GM12878 (cell line): ENCODE measurements around the gene CDC6. TPM values are rescaled to one million over a fixed set of nuclear protein-coding genes. Genes with fewer than 3 reads are reported as not detected.

Experiments used
- ATAC-seq: fragments of 200-7000 bp; cut with Tn5 transposase; 3 replicates; pipeline ENCODE4 v1.9.1; 2020; ENCODE audit warnings: mild to moderate bottlenecking, moderate library complexity
- BruUV-seq: library from RNA; stranded (reverse); fragments of 400-500 nt; replicated peaks from 2 replicates; lab custom pipeline; 2021; lab: Mats Ljungman, UMichigan
- CTCF ChIA-PET: fragments of 300-600 bp; sonication (Branson Sonifier 250); formaldehyde crosslinking; extraction: SDS; loops from one replicate; lab custom pipeline; 2021; ENCODE audit warnings: inconsistent platforms; lab: Yijun Ruan, JAX
- POLR2A ChIA-PET: fragments of 350-600 bp; formaldehyde crosslinking; extraction: SDS; loops from one replicate; lab custom pipeline; 2021; ENCODE audit warnings: inconsistent platforms; lab: Charles Lee
- RAD21 ChIA-PET: fragments of 300-600 bp; sonication (Branson Sonifier 250); formaldehyde crosslinking; loops from one replicate; lab custom pipeline; 2023; ENCODE audit warnings: antibody characterized with exemption; ENCODE audit not compliant: unreplicated experiment; lab: Charles Lee
- SMC1A ChIA-PET: fragments of 300-600 bp; sonication (Branson Sonifier 250); formaldehyde crosslinking; loops from one replicate; lab custom pipeline; 2023; ENCODE audit not compliant: unreplicated experiment, uncharacterized antibody; lab: Charles Lee
- DNase-seq: peaks from one replicate; pipeline ENCODE4 v3.0.0-alpha.2; 2011; ENCODE audit warnings: low read depth, low spot score
- FAIRE-seq: peaks from 3 replicates; lab custom pipeline; 2011; peaks lifted over from hg19 to GRCh38; lab: Jason Lieb, UNC
- H2AFZ ChIP-seq: 2 replicates; pipeline ENCODE4 v1.6.0; 2011; ENCODE audit warnings: low read depth, low read length, control low read depth; ENCODE audit not compliant: control insufficient read depth
- H3K27ac ChIP-seq: 2 replicates; pipeline ENCODE4 v1.5.1; 2011; ENCODE audit warnings: control low read depth; ENCODE audit not compliant: control insufficient read depth, insufficient read depth
- H3K27me3 ChIP-seq, 2 experiments: replicated peaks in 1 of 2; 2 replicates each; pipeline versions ENCODE4 v1.6.0 to v1.6.1; 2011; ENCODE audit warnings: low read length in 1 of 2; ENCODE audit not compliant: control insufficient read depth in 2 of 2, insufficient read depth in 2 of 2
- H3K36me3 ChIP-seq, 2 experiments: 2 replicates each; pipeline ENCODE4 v1.5.1; 2011; ENCODE audit warnings: low read length in 1 of 2; ENCODE audit not compliant: control insufficient read depth in 2 of 2, insufficient read depth in 2 of 2
- H3K4me1 ChIP-seq: 2 replicates; pipeline ENCODE4 v1.6.1; 2011; ENCODE audit warnings: mild to moderate bottlenecking, low read length, moderate library complexity, mixed read lengths; ENCODE audit not compliant: control insufficient read depth, insufficient read depth
- H3K4me2 ChIP-seq: 2 replicates; pipeline ENCODE4 v1.6.0; 2011; ENCODE audit warnings: control low read depth; ENCODE audit not compliant: control insufficient read depth, insufficient read depth
- H3K4me3 ChIP-seq: fragments of 200-600 bp; sonication (generic); 2 replicates; pipeline ENCODE4 v1.5.1; 2016
- H3K79me2 ChIP-seq: 2 replicates; pipeline ENCODE4 v1.6.0; 2011; ENCODE audit warnings: low read length; ENCODE audit not compliant: control insufficient read depth, insufficient read depth
- H3K9ac ChIP-seq: 2 replicates; pipeline ENCODE4 v1.8.0; 2011; ENCODE audit warnings: low read length, control low read depth, mixed read lengths; ENCODE audit not compliant: control insufficient read depth, insufficient read depth
- H3K9me3 ChIP-seq: replicated peaks from 3 replicates; pipeline ENCODE4 v1.5.1; 2011; ENCODE audit warnings: mild to moderate bottlenecking, low read length; ENCODE audit not compliant: control insufficient read depth, insufficient read depth
- H4K20me1 ChIP-seq: 2 replicates; pipeline ENCODE4 v1.6.0; 2011; ENCODE audit not compliant: control insufficient read depth, insufficient read depth
- CHD2 ChIP-seq: IDR thresholded peaks from 2 replicates; pipeline ENCODE4 v1.6.1; 2011; ENCODE audit warnings: low read depth, low read length, improper control_type of control experiment, borderline replicate concordance
- EED ChIP-seq: sonication (generic); IDR thresholded peaks from 2 replicates; pipeline ENCODE4 v1.6.1; 2016; ENCODE audit warnings: antibody characterized with exemption, low read depth
- SPI1 ChIP-seq: IDR thresholded peaks from 2 replicates; pipeline ENCODE4 v1.6.1; 2011; ENCODE audit warnings: low read depth, mild to moderate bottlenecking, low read length, moderate library complexity, borderline replicate concordance; ENCODE audit not compliant: insufficient read depth
- WGBS: methylation state at CpG from one replicate; pipeline ENCODE4 v1.1.6; 2016; ENCODE audit warnings: low lambda C conversion rate; ENCODE audit not compliant: insufficient replicate concordance, insufficient coverage; ENCODE audit errors: missing lambda C conversion rate; 5-methylcytosine and 5-hydroxymethylcytosine counted together
- in situ Hi-C: fragments of 300-500 bp; cut with MboI; formaldehyde crosslinking; loops from 9 replicates; pipeline ENCODE4 v1.14.3; 2018; ENCODE audit warnings: mixed read lengths
- intact Hi-C: fragments of 100-400 bp; cut with micrococcal nuclease; formaldehyde crosslinking; loops from one replicate; pipeline ENCODE4 v1.14.2; 2022; ENCODE audit not compliant: unreplicated experiment
- polyA plus RNA-seq, 11 experiments: library from polyadenylated mRNA; depleted of rRNA in 4 of 11; unstranded in 6 of 11; stranded (reverse) in 5 of 11; fragments of >200 nt; fragmentation: Nextera tagmentation in 4 of 11; fragmentation: Illumina TruSeq in 1 of 11; extraction: Ambion mirVana in 4 of 11; extraction: Trizol in 1 of 11; gene quantifications; 1 replicate in 1 of 11; 2 replicates in 10 of 11; pipeline versions ENCODE4 v1.2.1 to v1.2.3, GENCODE V29; 2011 to 2016; ENCODE audit warnings: inconsistent platforms in 2 of 11, missing spikeins in 2 of 11, low read depth in 1 of 11
- total RNA-seq, 4 experiments: library from RNA; depleted of rRNA in 3 of 4; stranded (reverse); fragments of >200 nt in 3 of 4; fragmentation: Illumina TruSeq in 1 of 4; extraction: Trizol in 1 of 4; gene quantifications; 2 replicates each; pipeline versions ENCODE4 v1.2.1 to v1.2.3, GENCODE V29; 2013 to 2021
- TF ChIP-seq, protein P1 (sequence below): fragments of 450-650 bp; IDR thresholded peaks from 2 replicates; pipeline ENCODE4 v1.6.1; 2016; ENCODE audit warnings: mild to moderate bottlenecking, moderate library complexity, borderline replicate concordance

Gene CDC6
- total and polyA plus RNA-seq, 10 of the 15 experiments (the other 5 are each of a cell fraction or from before 2014, with no cell fraction given): 13.3 to 60.9 (median 47.6) TPM

DNA sequence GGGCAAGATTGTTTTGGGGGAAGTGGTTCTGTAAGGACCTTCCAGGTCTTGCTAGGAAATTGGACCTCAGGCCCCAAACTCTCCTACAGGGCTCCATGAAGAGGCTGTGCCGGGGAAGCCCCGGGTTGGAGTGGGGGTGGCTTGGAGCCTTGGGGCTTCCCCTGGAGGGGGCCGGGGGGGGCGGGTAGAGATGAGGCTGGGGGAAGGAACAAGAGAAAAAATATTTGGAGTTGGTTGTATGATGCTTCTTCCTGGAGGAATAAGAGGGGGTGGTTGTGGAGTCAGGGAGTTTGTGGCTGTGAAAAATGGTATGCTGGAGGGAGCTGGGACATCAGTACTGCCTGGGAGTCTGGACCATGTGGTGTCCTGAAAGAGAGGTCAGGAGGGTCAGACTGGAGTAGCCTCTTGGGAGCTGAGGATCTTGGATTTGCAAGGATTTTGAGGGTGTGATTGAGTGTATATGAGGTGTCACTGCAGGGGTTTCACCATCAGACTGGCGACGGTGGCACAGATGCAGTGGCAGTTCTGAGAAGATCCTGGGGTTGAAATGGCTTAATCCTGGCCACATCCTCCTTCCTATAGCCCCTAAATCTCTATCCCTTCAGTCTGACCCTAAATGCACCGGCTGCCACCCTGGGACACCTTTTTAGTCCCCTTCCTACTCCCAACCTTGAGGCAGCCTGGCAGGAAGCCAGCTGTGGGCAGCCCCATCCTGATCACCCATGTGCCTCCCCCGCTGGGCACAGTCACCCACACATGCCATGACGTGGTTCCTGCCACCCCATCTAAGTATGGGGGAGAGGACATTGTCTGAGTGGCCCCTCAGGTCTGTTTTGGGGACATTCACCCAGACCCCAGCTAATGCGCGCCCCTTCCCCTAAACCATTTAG, 32.2 kb downstream of the CDC6 start (continued):
- TF ChIP-seq, protein P1, sequence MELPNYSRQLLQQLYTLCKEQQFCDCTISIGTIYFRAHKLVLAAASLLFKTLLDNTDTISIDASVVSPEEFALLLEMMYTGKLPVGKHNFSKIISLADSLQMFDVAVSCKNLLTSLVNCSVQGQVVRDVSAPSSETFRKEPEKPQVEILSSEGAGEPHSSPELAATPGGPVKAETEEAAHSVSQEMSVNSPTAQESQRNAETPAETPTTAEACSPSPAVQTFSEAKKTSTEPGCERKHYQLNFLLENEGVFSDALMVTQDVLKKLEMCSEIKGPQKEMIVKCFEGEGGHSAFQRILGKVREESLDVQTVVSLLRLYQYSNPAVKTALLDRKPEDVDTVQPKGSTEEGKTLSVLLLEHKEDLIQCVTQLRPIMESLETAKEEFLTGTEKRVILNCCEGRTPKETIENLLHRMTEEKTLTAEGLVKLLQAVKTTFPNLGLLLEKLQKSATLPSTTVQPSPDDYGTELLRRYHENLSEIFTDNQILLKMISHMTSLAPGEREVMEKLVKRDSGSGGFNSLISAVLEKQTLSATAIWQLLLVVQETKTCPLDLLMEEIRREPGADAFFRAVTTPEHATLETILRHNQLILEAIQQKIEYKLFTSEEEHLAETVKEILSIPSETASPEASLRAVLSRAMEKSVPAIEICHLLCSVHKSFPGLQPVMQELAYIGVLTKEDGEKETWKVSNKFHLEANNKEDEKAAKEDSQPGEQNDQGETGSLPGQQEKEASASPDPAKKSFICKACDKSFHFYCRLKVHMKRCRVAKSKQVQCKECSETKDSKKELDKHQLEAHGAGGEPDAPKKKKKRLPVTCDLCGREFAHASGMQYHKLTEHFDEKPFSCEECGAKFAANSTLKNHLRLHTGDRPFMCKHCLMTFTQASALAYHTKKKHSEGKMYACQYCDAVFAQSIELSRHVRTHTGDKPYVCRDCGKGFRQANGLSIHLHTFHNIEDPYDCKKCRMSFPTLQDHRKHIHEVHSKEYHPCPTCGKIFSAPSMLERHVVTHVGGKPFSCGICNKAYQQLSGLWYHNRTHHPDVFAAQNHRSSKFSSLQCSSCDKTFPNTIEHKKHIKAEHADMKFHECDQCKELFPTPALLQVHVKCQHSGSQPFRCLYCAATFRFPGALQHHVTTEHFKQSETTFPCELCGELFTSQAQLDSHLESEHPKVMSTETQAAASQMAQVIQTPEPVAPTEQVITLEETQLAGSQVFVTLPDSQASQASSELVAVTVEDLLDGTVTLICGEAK: no peak
- TF ChIP-seq EED: peak; percentile 27
- TF ChIP-seq, all 136 proteins: peak for 5

DNA sequence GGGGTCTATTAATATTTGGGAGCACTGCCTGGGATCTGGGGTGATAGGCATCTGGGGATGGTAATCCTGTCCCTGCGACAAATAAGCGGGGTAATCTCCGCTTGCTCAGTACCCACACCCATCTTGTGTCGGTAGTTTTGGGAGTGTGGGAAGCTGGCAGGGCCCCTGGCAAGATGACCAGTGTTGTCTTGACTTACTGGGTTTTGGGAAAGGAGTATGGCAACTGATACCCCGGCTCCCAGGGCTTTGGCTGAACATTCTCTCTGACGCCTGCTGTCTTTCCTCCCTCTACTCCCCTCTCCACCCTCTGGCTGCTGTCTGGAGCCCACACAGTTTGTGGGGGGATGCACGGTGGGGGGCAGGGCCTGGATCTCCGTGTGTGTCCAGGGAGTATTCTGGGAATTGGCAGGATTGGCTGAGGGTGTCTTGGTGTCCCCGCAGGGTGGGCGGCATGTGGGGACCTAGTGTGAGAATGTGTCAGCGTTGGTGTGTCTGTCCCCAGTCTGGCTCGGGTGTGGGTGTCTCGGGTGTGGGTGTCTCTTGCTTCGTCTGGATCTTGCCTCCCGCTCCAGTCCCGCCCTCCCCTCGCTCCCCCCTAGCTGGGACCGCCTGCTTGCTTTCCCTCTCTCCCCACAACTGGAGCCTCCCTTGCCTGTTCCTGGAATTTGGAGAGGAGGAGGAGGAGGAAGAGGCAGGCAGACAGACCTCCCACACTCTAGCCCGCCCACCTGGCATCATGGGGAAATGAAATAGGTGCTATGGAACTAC, 33.3 kb downstream of the CDC6 start:
- DNase-seq (no peak), FAIRE-seq (no peak), ATAC-seq (no peak)
- Histone ChIP-seq H3K4me3 (peak overlapping the region; percentile 91), H4K20me1 (no peaks in the 10 kb centered on the region), H3K27ac (peak overlapping the region; percentile 96), H3K9ac (peak overlapping the region; percentile 91), H3K4me1 (peaks cover 54% of the 10 kb centered on the region), H2AFZ (no peak overlapping the region), H3K4me2 (peak overlapping the region; percentile 100), H3K27me3 (no peaks in the 10 kb centered on the region), H3K36me3 (no peaks in the 10 kb centered on the region), H3K9me3 (no peaks in the 10 kb centered on the region), H3K79me2 (peaks cover 79% of the 10 kb centered on the region)
- ChIA-PET SMC1A (interaction anchor here (0.5 to 11.2 kb wide), 5 partner anchors 13 to 44 kb away, joined by 3 to 172 read pairs (median 3); partner anchors contain the start of gene RARA), CTCF (interaction anchor here (0.5 to 8.4 kb wide), 5 partner anchors 11 to 119 kb away, joined by 3 to 90 read pairs (median 3); partner anchors contain the start of gene RARA), POLR2A (interaction anchor here (0.6 to 7.0 kb wide), 4 partner anchors 10 to 207 kb away, joined by 4 to 123 read pairs (median 8); partner anchors contain the start of gene RARA), RAD21 (interaction anchor here (1.4 to 12.6 kb wide), 4 partner anchors 11 to 36 kb away, joined by 3 to 156 read pairs (median 20); partner anchors contain the start of gene RARA)
- no TSS peak for BruUV-seq
- 0 out of 2 replicates have a peak, but pooled peaks have one; percentile 7 for TF ChIP-seq EED
- no peak for TF ChIP-seq SPI1
- TF ChIP-seq CHD2: 0 out of 2 replicates have a peak, but pooled peaks have one; percentile 27
- in situ Hi-C loops: loop anchor here (10.0 kb wide), 1 partner anchor 1354 kb away; no protein-coding TSS in a partner anchor
- 65% methylated on average over 13 of the region's 19 CpGs for WGBS
- intact Hi-C loops: loop anchor here (5.0 kb wide), 2 partner anchors 36 to 1351 kb away; no protein-coding TSS in a partner anchor
